Astrocyte (in vitro differentiated cells and primary cell): ENCODE results near the gene NPAT.

Experiments used
- CTCF ChIP-seq: IDR thresholded peaks from 2 replicates; pipeline ENCODE4 v1.5.1; 2011; ENCODE audit warnings: low read depth, mild to moderate bottlenecking, inconsistent platforms, low read length, moderate library complexity; ENCODE audit not compliant: insufficient read depth
- EZH2 ChIP-seq: IDR thresholded peaks from 2 replicates; pipeline ENCODE4 v1.6.1; 2012; ENCODE audit warnings: mild to moderate bottlenecking, low read length, inconsistent platforms; ENCODE audit not compliant: insufficient read depth

GRCh38 chr11:108253176-108253575 lies 30.7 kb upstream of the NPAT start:
- TF ChIP-seq CTCF (no peak), EZH2 (no peak)
